Activated CD4-positive, alpha-beta memory T cell treated with anti-CD3 and anti-CD28 coated beads, Interleukin-2, amount 10 ng/mL, durations not matched to agents 7 days and 5 days (primary cell): ENCODE measurements around the gene ESAM. TPM values are rescaled to one million over a fixed set of nuclear protein-coding genes. Genes with fewer than 3 reads are reported as not detected.
A peak's percentile ranks its signal among the peaks of the same experiment; 100 is the strongest.

ENCODE experiments used
- CTCF ChIA-PET: fragments of 350-600 bp; sonication (Branson Sonifier 250); formaldehyde crosslinking; loops from one replicate; lab custom pipeline; 2021; ENCODE audit warnings: antibody characterized with exemption, inconsistent platforms; lab: Charles Lee
- POLR2A ChIA-PET: fragments of 350-600 bp; sonication (Branson Sonifier 250); formaldehyde crosslinking; loops from one replicate; lab custom pipeline; 2021; ENCODE audit warnings: antibody characterized with exemption; lab: Charles Lee
- DNase-seq: peaks from one replicate; pipeline ENCODE4 v3.0.0-alpha.2; 2020
- H3K27ac Mint-ChIP-seq: one replicate; pipeline ENCODE4 v1.8.0; 2021; ENCODE audit warnings: mild to moderate bottlenecking, mixed read lengths
- H3K27me3 Mint-ChIP-seq: one replicate; pipeline ENCODE4 v1.8.0; 2021; ENCODE audit warnings: mixed read lengths
- H3K36me3 Mint-ChIP-seq: one replicate; pipeline ENCODE4 v1.8.0; 2021; ENCODE audit warnings: low read depth, mixed read lengths
- H3K4me1 Mint-ChIP-seq: one replicate; pipeline ENCODE4 v1.8.0; 2021; ENCODE audit warnings: mixed read lengths
- H3K4me3 Mint-ChIP-seq: one replicate; pipeline ENCODE4 v1.8.0; 2021; ENCODE audit warnings: mild to moderate bottlenecking, mixed read lengths
- H3K9me3 Mint-ChIP-seq: one replicate; pipeline ENCODE4 v1.8.0; 2021; ENCODE audit warnings: mixed read lengths
- total RNA-seq, 2 experiments: library from RNA; stranded (reverse); gene quantifications; one replicate each; pipeline ENCODE4 v1.2.3, GENCODE V29; 2021

The ESAM gene
- 1 to 10 TPM; 1.0 to 1.6 TPM for total RNA-seq

GRCh38 chr11:124762105-124762623, at the start of gene ESAM:
TSS of gene ESAM (minus strand) at chr11:124762290. CDS start at chr11:124762154, 136 bp downstream.
- Mint-ChIP-seq H3K27me3 (peaks cover 40% of the 10 kb centered on the region), H3K4me1 (peaks cover 18% of the 10 kb centered on the region), H3K9me3 (no peaks in the 10 kb centered on the region), H3K27ac (no peak within 1 kb of the TSS), H3K4me3 (peak within 1 kb of the TSS; percentile 84), H3K36me3 (peaks cover 3% of the 10 kb centered on the region)
- ChIA-PET CTCF (interaction anchor here (0.6 to 5.7 kb wide), 21 partner anchors 8 to 139 kb away, joined by 3 to 72 read pairs (median 6); partner anchors contain the start of genes MSANTD2, NRGN, ROBO3 and SIAE), POLR2A (interaction anchor here (1.0 to 3.4 kb wide), 8 partner anchors 10 to 93 kb away, joined by 3 to 15 read pairs (median 4); partner anchors contain the start of genes MSANTD2, NRGN and VSIG2)
- DNase-seq = peak; percentile 76

GRCh38 chr11:124811399-124812125, 49.5 kb upstream of the ESAM start:
- H3K4me1 Mint-ChIP-seq = peaks cover 4% of the 10 kb centered on the region

GRCh38 chr11:124807660-124808270, 45.7 kb upstream of the ESAM start:
- DNase-seq = no peak
- no peaks in the 10 kb centered on the region for H3K36me3 Mint-ChIP-seq
- ChIA-PET CTCF (interaction anchor here (0.9 to 1.6 kb wide), 2 partner anchors 12 to 29 kb away, joined by 3 to 4 read pairs; no protein-coding TSS in a partner anchor), POLR2A (no interaction called here)
- H3K27me3 Mint-ChIP-seq = peaks cover 13% of the 10 kb centered on the region
- H3K4me1 Mint-ChIP-seq = no peaks in the 10 kb centered on the region
- H3K4me3 Mint-ChIP-seq = no peak overlapping the region
- no peaks in the 10 kb centered on the region for H3K9me3 Mint-ChIP-seq
- no peak overlapping the region for H3K27ac Mint-ChIP-seq

More at GRCh38 chr11:124811399-124812125, 49.5 kb upstream of the ESAM start:
- DNase-seq = no peak
- Mint-ChIP-seq H3K36me3 (no peaks in the 10 kb centered on the region), H3K27ac (no peak overlapping the region), H3K9me3 (no peaks in the 10 kb centered on the region), H3K4me3 (no peak overlapping the region), H3K27me3 (peaks cover 33% of the 10 kb centered on the region)
- CTCF ChIA-PET = no interaction called here
- POLR2A ChIA-PET = no interaction called here

- ChIA-PET POLR2A (no interaction called here), CTCF (interaction anchor here (0.7 to 1.6 kb wide), 4 partner anchors 12 to 69 kb away, joined by 3 to 4 read pairs (median 4); no protein-coding TSS in a partner anchor)
- Mint-ChIP-seq H3K4me3 (no peak overlapping the region), H3K4me1 (no peaks in the 10 kb centered on the region), H3K9me3 (no peaks in the 10 kb centered on the region), H3K27ac (no peak overlapping the region), H3K36me3 (no peaks in the 10 kb centered on the region), H3K27me3 (peaks cover 8% of the 10 kb centered on the region)
- no peak for DNase-seq
These were observed 45.1 kb upstream of the ESAM start for GRCh38 chr11:124807201-124807600.

GRCh38 chr11:124804884-124805283, 42.8 kb upstream of the ESAM start:
- ChIA-PET CTCF (interaction anchor here (0.9 kb wide), 1 partner anchor 32 kb away, joined by 4 read pairs; no protein-coding TSS in a partner anchor), POLR2A (no interaction called here)
- peaks cover 13% of the 10 kb centered on the region for H3K4me1 Mint-ChIP-seq
- no peaks in the 10 kb centered on the region for H3K9me3 Mint-ChIP-seq
- no peak overlapping the region for H3K27ac Mint-ChIP-seq
- H3K36me3 Mint-ChIP-seq = no peaks in the 10 kb centered on the region
- peaks cover 4% of the 10 kb centered on the region for H3K27me3 Mint-ChIP-seq
- no peak for DNase-seq
- no peak overlapping the region for H3K4me3 Mint-ChIP-seq

- Mint-ChIP-seq H3K9me3 (no peaks in the 10 kb centered on the region), H3K4me1 (peaks cover 36% of the 10 kb centered on the region), H3K27ac (no peak overlapping the region), H3K4me3 (peak overlapping the region; percentile 43), H3K27me3 (peaks cover 2% of the 10 kb centered on the region), H3K36me3 (peaks cover 5% of the 10 kb centered on the region)
- CTCF ChIA-PET = interaction anchor here (1.0 to 5.5 kb wide), 8 partner anchors 8 to 133 kb away, joined by 3 to 40 read pairs (median 6); partner anchors contain the start of gene ESAM
- DNase-seq = no peak
- POLR2A ChIA-PET = interaction anchor here (1.0 to 2.0 kb wide), 2 partner anchors 163 to 179 kb away, joined by 5 to 7 read pairs; partner anchors contain the start of gene TBRG1
These were observed 39.7 kb upstream of the ESAM start for GRCh38 chr11:124801636-124802312.

- H3K4me1 Mint-ChIP-seq = peaks cover 38% of the 10 kb centered on the region
- peak overlapping the region; percentile 77 for H3K4me3 Mint-ChIP-seq
- no peak for DNase-seq
- peaks cover 5% of the 10 kb centered on the region for H3K36me3 Mint-ChIP-seq
- POLR2A ChIA-PET = interaction anchor here (1.0 to 2.8 kb wide), 12 partner anchors 13 to 311 kb away, joined by 3 to 15 read pairs (median 4); partner anchors contain the start of genes ESAM, TBRG1 and TMEM218
- CTCF ChIA-PET = interaction anchor here (1.1 to 5.5 kb wide), 9 partner anchors 8 to 145 kb away, joined by 3 to 40 read pairs (median 5); partner anchors contain the start of gene ESAM
- H3K9me3 Mint-ChIP-seq = no peaks in the 10 kb centered on the region
- H3K27ac Mint-ChIP-seq = peak overlapping the region; percentile 79
- H3K27me3 Mint-ChIP-seq = peaks cover 2% of the 10 kb centered on the region
These were observed 38.9 kb upstream of the ESAM start for GRCh38 chr11:124801014-124801413.

- CTCF ChIA-PET = interaction anchor here (0.9 to 5.5 kb wide), 9 partner anchors 9 to 145 kb away, joined by 3 to 40 read pairs (median 5); partner anchors contain the start of gene ESAM
- POLR2A ChIA-PET = interaction anchor here (0.7 to 2.8 kb wide), 16 partner anchors 9 to 311 kb away, joined by 3 to 15 read pairs (median 5); partner anchors contain the start of genes ESAM, SIAE, SPA17 and TBRG1
- peaks cover 38% of the 10 kb centered on the region for H3K4me1 Mint-ChIP-seq
- peak within 1 kb of the TSS; percentile 89 for H3K27ac Mint-ChIP-seq
- H3K27me3 Mint-ChIP-seq = peaks cover 2% of the 10 kb centered on the region
- H3K9me3 Mint-ChIP-seq = no peaks in the 10 kb centered on the region
- DNase-seq = peak; percentile 86
- peak within 1 kb of the TSS; percentile 88 for H3K4me3 Mint-ChIP-seq
- peaks cover 5% of the 10 kb centered on the region for H3K36me3 Mint-ChIP-seq
These were observed 38.3 kb upstream of the ESAM start, which contains the start of gene MSANTD2 for GRCh38 chr11:124800226-124800929. TSS of gene MSANTD2 (minus strand) at chr11:124800406. CDS start at chr11:124800380, 26 bp downstream.

- H3K4me1 Mint-ChIP-seq = peaks cover 38% of the 10 kb centered on the region
- peak overlapping the region; percentile 89 for H3K27ac Mint-ChIP-seq
- ChIA-PET CTCF (interaction anchor here (0.8 to 5.5 kb wide), 11 partner anchors 11 to 146 kb away, joined by 3 to 40 read pairs (median 15); partner anchors contain the start of genes ESAM, ROBO3, SIAE and SPA17), POLR2A (interaction anchor here (0.7 to 2.8 kb wide), 19 partner anchors 8 to 177 kb away, joined by 3 to 15 read pairs (median 5); partner anchors contain the start of genes ESAM, SIAE, SPA17 and TBRG1)
- H3K36me3 Mint-ChIP-seq = peaks cover 5% of the 10 kb centered on the region
- peak; percentile 42 for DNase-seq
- H3K4me3 Mint-ChIP-seq = peak overlapping the region; percentile 88
- H3K9me3 Mint-ChIP-seq = no peaks in the 10 kb centered on the region
- H3K27me3 Mint-ChIP-seq = peaks cover 2% of the 10 kb centered on the region
These were observed 37.5 kb upstream of the ESAM start for GRCh38 chr11:124799348-124800225.

GRCh38 chr11:124798991-124799347, 36.9 kb upstream of the ESAM start:
- CTCF ChIA-PET = interaction anchor here (0.8 to 5.5 kb wide), 8 partner anchors 35 to 129 kb away, joined by 3 to 40 read pairs (median 9); partner anchors contain the start of genes ESAM, ROBO3, SIAE and SPA17
- Mint-ChIP-seq H3K4me3 (peak overlapping the region; percentile 88), H3K36me3 (peaks cover 5% of the 10 kb centered on the region), H3K4me1 (peaks cover 41% of the 10 kb centered on the region), H3K27ac (peak overlapping the region; percentile 89), H3K27me3 (peaks cover 2% of the 10 kb centered on the region), H3K9me3 (no peaks in the 10 kb centered on the region)
- DNase-seq = peak; percentile 18
- POLR2A ChIA-PET = interaction anchor here (0.8 to 2.8 kb wide), 9 partner anchors 8 to 176 kb away, joined by 3 to 15 read pairs (median 7); partner anchors contain the start of genes ESAM, SIAE, SPA17 and TBRG1
